ENCODE measurements around the gene PPP1R9A.

PPP1R9A gene

GRCh38 chr7:95312561-95312960 is 405.2 kb downstream of the PPP1R9A start:
- DNase-seq (ENCODE audit: low read depth in 2 of 3, low spot score in 2 of 3): no peak

GRCh38 chr7:95316588-95316987 is 409.2 kb downstream of the PPP1R9A start:
- DNase-seq (ENCODE audit: low read depth in 2 of 3, low spot score in 2 of 3): no peak

- DNase-seq (ENCODE audit: low read depth in 2 of 3, low spot score in 2 of 3): no peak
Measured at GRCh38 chr7:95317546-95317945, 410.2 kb downstream of the PPP1R9A start.

- DNase-seq (ENCODE audit: low read depth in 2 of 3, low spot score in 2 of 3): no peak
Measured at GRCh38 chr7:95317966-95318365, 410.6 kb downstream of the PPP1R9A start.

GRCh38 chr7:95318501-95319100 is 411.2 kb downstream of the PPP1R9A start:
- no peak for DNase-seq (ENCODE audit: low read depth in 2 of 3, low spot score in 2 of 3)

GRCh38 chr7:95319570-95319969 is 412.2 kb downstream of the PPP1R9A start:
- DNase-seq (ENCODE audit: low read depth in 2 of 3, low spot score in 2 of 3): no peak

GRCh38 chr7:95320651-95321050 is 413.3 kb downstream of the PPP1R9A start:
- DNase-seq (ENCODE audit: low read depth in 2 of 3, low spot score in 2 of 3): no peak

GRCh38 chr7:95321720-95322119 is 414.3 kb downstream of the PPP1R9A start:
- DNase-seq (ENCODE audit: low read depth in 2 of 3, low spot score in 2 of 3): no peak

GRCh38 chr7:95322396-95322795 is 415.0 kb downstream of the PPP1R9A start:
- DNase-seq (ENCODE audit: low read depth in 2 of 3, low spot score in 2 of 3): no peak

GRCh38 chr7:95322854-95323253 is 415.5 kb downstream of the PPP1R9A start:
- DNase-seq (ENCODE audit: low read depth in 2 of 3, low spot score in 2 of 3): no peak

GRCh38 chr7:95323410-95324129 is 416.2 kb downstream of the PPP1R9A start:
- no peak for DNase-seq (ENCODE audit: low read depth in 2 of 3, low spot score in 2 of 3)

- no peak for DNase-seq (ENCODE audit: low read depth in 2 of 3, low spot score in 2 of 3)
Measured at GRCh38 chr7:95324431-95324830, 417.0 kb downstream of the PPP1R9A start, which contains the start of gene PON1. TSS of gene PON1 (minus strand) at chr7:95324532. CDS start at chr7:95324475, 57 bp downstream.

GRCh38 chr7:95327356-95327755 is 420.0 kb downstream of the PPP1R9A start:
- no peak for DNase-seq (ENCODE audit: low read depth in 2 of 3, low spot score in 2 of 3)

- no peak for DNase-seq (ENCODE audit: low read depth in 2 of 3, low spot score in 2 of 3)
Measured at GRCh38 chr7:95330204-95330960, 423.0 kb downstream of the PPP1R9A start.

- DNase-seq (ENCODE audit: low read depth in 2 of 3, low spot score in 2 of 3): no peak
Measured at GRCh38 chr7:95330961-95331337, 423.6 kb downstream of the PPP1R9A start.

GRCh38 chr7:95334447-95334846 is 427.1 kb downstream of the PPP1R9A start:
- DNase-seq (ENCODE audit: low read depth in 2 of 3, low spot score in 2 of 3): no peak

GRCh38 chr7:95335093-95335492 is 427.7 kb downstream of the PPP1R9A start:
- DNase-seq (ENCODE audit: low read depth in 2 of 3, low spot score in 2 of 3): no peak

- DNase-seq (ENCODE audit: low read depth in 2 of 3, low spot score in 2 of 3): no peak
Measured at GRCh38 chr7:95338832-95339231, 431.4 kb downstream of the PPP1R9A start.

GRCh38 chr7:95340491-95340890 is 433.1 kb downstream of the PPP1R9A start:
- DNase-seq (ENCODE audit: low read depth in 2 of 3, low spot score in 2 of 3): no peak

- DNase-seq (ENCODE audit: low read depth in 2 of 3, low spot score in 2 of 3): no peak
Measured at GRCh38 chr7:95342029-95342428, 434.6 kb downstream of the PPP1R9A start.

- no peak for DNase-seq (ENCODE audit: low read depth in 2 of 3, low spot score in 2 of 3)
Measured at GRCh38 chr7:95342642-95343307, 435.4 kb downstream of the PPP1R9A start.

Measured in activated CD8-positive, alpha-beta memory T cell treated with anti-CD3 and anti-CD28 coated beads for 48 hours (primary cell).